Lung (tissue), 12 donors: ENCODE data around the gene COL11A2. TPM values are rescaled to one million over a fixed set of nuclear protein-coding genes. Genes with fewer than 3 reads are reported as not detected.

ENCODE experiments used
- ATAC-seq: fragments of 200-7000 bp; cut with Tn5 transposase; one replicate; pipeline ENCODE4 v1.9.1; 2020; ENCODE audit warnings: moderate number of reproducible peaks; ENCODE audit not compliant: insufficient read depth, low FRiP score
- DNase-seq, 3 donors: peaks; one replicate each; pipeline ENCODE4 v3.0.0-alpha.2; 2013 to 2017
- H3K27ac ChIP-seq, 2 donors: one replicate each; pipeline ENCODE4 v1.5.1; 2013; ENCODE audit warnings: mild to moderate bottlenecking in 2 of 2, moderate library complexity in 2 of 2, control low read depth in 1 of 2, inconsistent platforms in 1 of 2, low read depth in 1 of 2, low read length in 1 of 2
- H3K27me3 ChIP-seq, 3 donors: one replicate each; pipeline ENCODE4 v1.5.1; 2013; ENCODE audit warnings: low read length in 2 of 3; ENCODE audit not compliant: control insufficient read depth in 3 of 3, insufficient read depth in 3 of 3
- H3K36me3 ChIP-seq, 4 donors: one replicate each; pipeline ENCODE4 v1.5.1; 2013; ENCODE audit warnings: low read length in 4 of 4, mild to moderate bottlenecking in 1 of 4, moderate library complexity in 1 of 4; ENCODE audit not compliant: control insufficient read depth in 4 of 4, insufficient read depth in 4 of 4
- H3K4me1 ChIP-seq, 5 donors: one replicate each; pipeline ENCODE4 v1.5.1; 2013; ENCODE audit warnings: low read length in 5 of 5, mild to moderate bottlenecking in 2 of 5, moderate library complexity in 1 of 5; ENCODE audit not compliant: control insufficient read depth in 5 of 5, insufficient read depth in 5 of 5
- H3K4me3 ChIP-seq: one replicate; pipeline ENCODE4 v1.5.1; 2013; ENCODE audit warnings: mild to moderate bottlenecking, control low read depth, moderate library complexity
- H3K9ac ChIP-seq, 2 donors: one replicate each; pipeline ENCODE4 v1.5.1; 2013; ENCODE audit warnings: low read length in 2 of 2, control low read depth in 1 of 2; ENCODE audit not compliant: insufficient read depth in 1 of 2
- H3K9me3 ChIP-seq, 4 donors: one replicate each; pipeline ENCODE4 v1.5.1; 2013; ENCODE audit warnings: low read length in 3 of 4, mild to moderate bottlenecking in 1 of 4, moderate library complexity in 1 of 4; ENCODE audit not compliant: control insufficient read depth in 4 of 4, insufficient read depth in 3 of 4
- CTCF ChIP-seq: IDR thresholded peaks from 2 replicates; pipeline ENCODE4 v1.5.1; 2012; ENCODE audit warnings: mild to moderate bottlenecking; ENCODE audit errors: control extremely low read depth, extremely low read depth
- WGBS, 2 donors: extraction: QIAGEN DNeasy Blood & Tissue Kit; methylation state at CpG; one replicate each; pipeline ENCODE4 v1.1.7; 2013; 5-methylcytosine and 5-hydroxymethylcytosine counted together
- polyA plus RNA-seq, 2 donors: library from polyadenylated mRNA; stranded (reverse); fragments of 200-250 nt; gene quantifications; one replicate each; pipeline ENCODE4 v1.2.1, GENCODE V29; 2013
- total RNA-seq, 2 donors: library from RNA; depleted of rRNA in 1 of 2; stranded (reverse); fragments of >200 nt in 1 of 2; gene quantifications; one replicate each; pipeline ENCODE4 v1.2.1, GENCODE V29; 2014 to 2021
- donor health status: control.
- donor health status: control.
- donor health status: Bipolar disorder and iron deficiency.
- donor health status: healthy.
- donor health status: DM: yes; HTN: yes; CAD: no.

Gene COL11A2
- total and polyA plus RNA-seq, 4 donors: 0.32 to 2.4 (median 0.90) TPM

GRCh38 chr6:33212857-33213165 is 20.5 kb upstream of the COL11A2 start:
- 6 to 10% methylated on average over 6 of the region's 6 CpGs for WGBS, 2 donors
- Histone ChIP-seq H3K4me3 (no peak overlapping the region), H3K4me1 (peaks cover 3 to 34% (median 9%) of the 10 kb centered on the region in 5 donors), H3K27ac (no peak overlapping the region), H3K36me3 (peaks cover 0 to 17% (median 6%) of the 10 kb centered on the region in 4 donors), H3K9ac (peak overlapping the region in 1 of 2 donors; percentile 50), H3K9me3 (no peaks in the 10 kb centered on the region), H3K27me3 (no peaks in the 10 kb centered on the region)
- DNase-seq: no peak
- ATAC-seq: no peak
- TF ChIP-seq CTCF: no peak

- no peak for TF ChIP-seq CTCF
Measured at GRCh38 chr6:33211666-33212422, 19.6 kb upstream of the COL11A2 start.

GRCh38 chr6:33211136-33211535 is 18.9 kb upstream of the COL11A2 start:
- no peak for TF ChIP-seq CTCF
- no peak overlapping the region for H3K27ac ChIP-seq
- H3K36me3 ChIP-seq: peaks cover 0 to 17% (median 6%) of the 10 kb centered on the region in 4 donors
- H3K9me3 ChIP-seq: no peaks in the 10 kb centered on the region
- H3K4me1 ChIP-seq: peaks cover 3 to 42% (median 11%) of the 10 kb centered on the region in 5 donors
- WGBS, 2 donors: 86 to 90% methylated on average over 14 to 17 of the region's 17 CpGs
- no peak for DNase-seq
- H3K4me3 ChIP-seq: no peak overlapping the region
- no peaks in the 10 kb centered on the region for H3K27me3 ChIP-seq
- no peak for ATAC-seq
- H3K9ac ChIP-seq: no peak overlapping the region

More at GRCh38 chr6:33211666-33212422, 19.6 kb upstream of the COL11A2 start:
- ATAC-seq (no peak), DNase-seq (no peak)
- Histone ChIP-seq H3K9ac (no peak overlapping the region), H3K27me3 (no peaks in the 10 kb centered on the region), H3K9me3 (no peaks in the 10 kb centered on the region), H3K36me3 (peaks cover 0 to 17% (median 6%) of the 10 kb centered on the region in 4 donors), H3K4me1 (peaks cover 3 to 37% (median 10%) of the 10 kb centered on the region in 5 donors), H3K27ac (no peak overlapping the region), H3K4me3 (no peak overlapping the region)
- 87% methylated on average over 18 of the region's 18 CpGs for WGBS, 2 donors
